ENCODE results near the gene CHRM2. TPM values are rescaled to one million over a fixed set of nuclear protein-coding genes. Genes with fewer than 3 reads are reported as not detected.
"Not testable (repeated sequence)": the region's sequence is repeated elsewhere in the genome, so short reads cannot be mapped to it uniquely, and the experiment has no call there.

The CHRM2 gene
- total RNA-seq: 10 to 100 TPM in 2 of 4 donors, 1 to 10 TPM in 2; 6.6 to 29.5 (median 10.7) TPM

DNA sequence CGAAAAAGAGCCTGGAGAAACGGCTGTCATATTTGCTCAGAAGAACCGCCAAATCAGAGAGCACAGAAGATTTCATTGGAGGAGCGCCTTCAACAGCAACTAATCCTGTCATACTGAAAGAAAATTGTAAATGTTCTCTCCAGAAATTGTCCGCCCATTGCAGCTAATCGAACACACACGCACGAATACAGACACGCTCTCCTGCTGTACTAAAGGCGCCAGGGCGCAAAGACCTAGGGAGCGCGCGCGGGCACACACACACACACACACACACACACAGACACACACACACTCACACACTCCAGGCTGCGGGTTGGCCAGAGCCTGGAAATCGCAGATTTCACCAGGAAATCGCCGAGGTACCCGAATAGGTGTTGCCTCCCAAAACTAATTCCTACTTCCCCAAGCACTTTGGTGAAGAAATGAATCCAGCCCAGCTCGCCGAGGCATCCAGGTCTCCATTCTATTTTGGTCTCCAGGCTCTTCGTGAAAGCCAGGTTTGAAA is at the start of gene CHRM2:
Gene CHRM2, plus strand, starts transcription at position 157 of the 505 bp plus-strand sequence. CDS start 146,214 bp downstream, outside the sequence.
- TF ChIP-seq CTCF (IDR thresholded peaks at IDR 0.05) (no peak), EP300 (IDR thresholded peaks at IDR 0.05; ENCODE audit: low read depth) (no peak), POLR2AphosphoS5 (IDR thresholded peaks at IDR 0.05) (no peak), POLR2A (IDR thresholded peaks at IDR 0.05) (no peak)
- in situ Hi-C loops (cut with MboI; ENCODE audit: low pct_ligation_motif_present in 1 of 4, low pct_unique_long_range_greater_than_20kb in 1 of 4, low sequenced_read_pairs in 3 of 4): no loop called here
- peaks cover 0 to 5% (median 0%) of the 10 kb centered on the region in 4 donors for H3K4me1 ChIP-seq
- WGBS, 2 donors (ENCODE audit: low coverage in 1 of 2): 0 to 15% methylated on average over 2 to 23 of the region's 23 CpGs
- DNase-seq: no peak
- H3K27ac ChIP-seq: peak within 1 kb of the TSS; percentile 43 to 86 (median 64)
- H3K4me3 ChIP-seq: peak within 1 kb of the TSS; percentile 33 to 49 (median 42)
- no peaks in the 10 kb centered on the region for H3K36me3 ChIP-seq
- intact Hi-C loops (cut with DNase I; ENCODE audit: low total_unique reads): loop anchor here (5.0 kb wide), 1 partner anchor 139 kb away; no protein-coding TSS in a partner anchor
- H3K27me3 ChIP-seq: peaks cover 45% of the 10 kb centered on the region
- no peaks in the 10 kb centered on the region for H3K9me3 ChIP-seq

DNA sequence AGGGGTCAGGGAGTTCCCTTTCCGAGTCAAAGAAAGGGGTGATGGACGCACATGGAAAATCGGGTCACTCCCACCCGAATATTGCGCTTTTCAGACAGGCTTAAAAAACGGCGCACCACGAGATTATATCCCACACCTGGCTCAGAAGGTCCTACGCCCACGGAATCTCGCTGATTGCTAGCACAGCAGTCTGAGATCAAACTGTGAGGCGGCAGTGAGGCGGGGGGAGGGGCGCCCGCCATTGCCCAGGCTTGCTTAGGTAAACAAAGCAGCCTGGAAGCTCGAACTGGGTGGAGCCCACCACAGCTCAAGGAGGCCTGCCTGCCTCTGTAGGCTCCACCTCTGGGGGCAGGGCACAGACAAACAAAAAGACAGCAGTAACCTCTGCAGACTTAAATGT is 37.1 kb upstream of the CHRM2 start:
- H3K27me3 ChIP-seq; H3K9me3 ChIP-seq; H3K4me1 ChIP-seq; H3K36me3 ChIP-seq; DNase-seq; in situ Hi-C loops (cut with MboI; ENCODE audit: low pct_ligation_motif_present in 1 of 4, low pct_unique_long_range_greater_than_20kb in 1 of 4, low sequenced_read_pairs in 3 of 4); H3K4me3 ChIP-seq; H3K27ac ChIP-seq: not testable (repeated sequence)
- WGBS, 2 donors (ENCODE audit: low coverage in 1 of 2): 51% methylated on average over 11 of the region's 16 CpGs; no CpG with 5 or more reads in 1 of the 2 donors
- intact Hi-C loops (cut with DNase I; ENCODE audit: low total_unique reads): loop anchor here (10.0 kb wide), 1 partner anchor 227 kb away; no protein-coding TSS in a partner anchor

GRCh38 chr7:136845899-136846465 is 22.5 kb upstream of the CHRM2 start:
- 50 to 55% methylated on average over 1 of the region's 1 CpG for WGBS, 2 donors (ENCODE audit: low coverage in 1 of 2)
- intact Hi-C loops (cut with DNase I; ENCODE audit: low total_unique reads): no loop called here

GRCh38 chr7:136847858-136848257 is 20.6 kb upstream of the CHRM2 start:
- no peaks in the 10 kb centered on the region for H3K27me3 ChIP-seq
- H3K27ac ChIP-seq: no peak overlapping the region
- H3K36me3 ChIP-seq: no peaks in the 10 kb centered on the region
- WGBS, 2 donors (ENCODE audit: low coverage in 1 of 2): 71 to 74% methylated on average over 2 of the region's 2 CpGs
- no peak overlapping the region for H3K4me3 ChIP-seq
- no peaks in the 10 kb centered on the region for H3K9me3 ChIP-seq
- intact Hi-C loops (cut with DNase I; ENCODE audit: low total_unique reads) (no loop called here), in situ Hi-C loops (cut with MboI; ENCODE audit: low pct_ligation_motif_present in 1 of 4, low pct_unique_long_range_greater_than_20kb in 1 of 4, low sequenced_read_pairs in 3 of 4) (no loop called here)
- TF ChIP-seq EP300 (IDR thresholded peaks at IDR 0.05; ENCODE audit: low read depth) (no peak), POLR2AphosphoS5 (IDR thresholded peaks at IDR 0.05) (no peak), POLR2A (IDR thresholded peaks at IDR 0.05) (no peak), CTCF (IDR thresholded peaks at IDR 0.05) (no peak)
- H3K4me1 ChIP-seq: no peaks in the 10 kb centered on the region
- DNase-seq: no peak

More at GRCh38 chr7:136845899-136846465, 22.5 kb upstream of the CHRM2 start:
- no peak for DNase-seq
- H3K9me3 ChIP-seq: peaks cover 0 to 5% of the 10 kb centered on the region in 2 donors
- no peaks in the 10 kb centered on the region for H3K4me1 ChIP-seq
- H3K27me3 ChIP-seq: no peaks in the 10 kb centered on the region
- H3K36me3 ChIP-seq: no peaks in the 10 kb centered on the region
- no peak overlapping the region for H3K27ac ChIP-seq
- TF ChIP-seq EP300 (IDR thresholded peaks at IDR 0.05; ENCODE audit: low read depth) (no peak), POLR2A (IDR thresholded peaks at IDR 0.05) (no peak), CTCF (IDR thresholded peaks at IDR 0.05) (no peak), POLR2AphosphoS5 (IDR thresholded peaks at IDR 0.05) (no peak)
- no peak overlapping the region for H3K4me3 ChIP-seq
- in situ Hi-C loops (cut with MboI; ENCODE audit: low pct_ligation_motif_present in 1 of 4, low pct_unique_long_range_greater_than_20kb in 1 of 4, low sequenced_read_pairs in 3 of 4): no loop called here
